ENCODE results near the gene KRTDAP.

Gene KRTDAP

GRCh38 chr19:35437406-35437951, 52.8 kb downstream of the KRTDAP start:
- peaks cover 9% of the 10 kb centered on the region for H3K27me3 Mint-ChIP-seq
- H3K36me3 Mint-ChIP-seq = no peaks in the 10 kb centered on the region
- H3K4me3 Mint-ChIP-seq = no peak overlapping the region
- H3K9me3 Mint-ChIP-seq (ENCODE audit: low read depth) = no peaks in the 10 kb centered on the region
- peaks cover 16% of the 10 kb centered on the region for H3K4me1 Mint-ChIP-seq (ENCODE audit: low read depth)
- no peak overlapping the region for H3K27ac Mint-ChIP-seq
